ENCODE measurements around the gene LRIG1. TPM values are rescaled to one million over a fixed set of nuclear protein-coding genes. Genes with fewer than 3 reads are reported as not detected.
A peak's percentile ranks its signal among the peaks of the same experiment; 100 is the strongest.

Gene LRIG1
- total RNA-seq, 4 donors from 2014 or later: 48.6 to 58.6 (median 52.5) TPM

GRCh38 chr3:66392966-66393332 is 107.9 kb downstream of the LRIG1 start:
- Histone ChIP-seq H3K27ac (peak overlapping the region in 3 of 4 donors; percentile 45 to 66 (median 59)), H3K4me3 (no peak overlapping the region), H3K36me3 (peaks cover 0 to 62% (median 0%) of the 10 kb centered on the region in 3 donors), H3K4me1 (peaks cover 0 to 51% (median 4%) of the 10 kb centered on the region in 4 donors), H3K9me3 (peaks cover 0 to 4% (median 0%) of the 10 kb centered on the region in 4 donors), H3K27me3 (no peaks in the 10 kb centered on the region)
- WGBS, 2 donors: 86 to 87% methylated on average over 2 of the region's 2 CpGs
- TF ChIP-seq, protein P1, sequence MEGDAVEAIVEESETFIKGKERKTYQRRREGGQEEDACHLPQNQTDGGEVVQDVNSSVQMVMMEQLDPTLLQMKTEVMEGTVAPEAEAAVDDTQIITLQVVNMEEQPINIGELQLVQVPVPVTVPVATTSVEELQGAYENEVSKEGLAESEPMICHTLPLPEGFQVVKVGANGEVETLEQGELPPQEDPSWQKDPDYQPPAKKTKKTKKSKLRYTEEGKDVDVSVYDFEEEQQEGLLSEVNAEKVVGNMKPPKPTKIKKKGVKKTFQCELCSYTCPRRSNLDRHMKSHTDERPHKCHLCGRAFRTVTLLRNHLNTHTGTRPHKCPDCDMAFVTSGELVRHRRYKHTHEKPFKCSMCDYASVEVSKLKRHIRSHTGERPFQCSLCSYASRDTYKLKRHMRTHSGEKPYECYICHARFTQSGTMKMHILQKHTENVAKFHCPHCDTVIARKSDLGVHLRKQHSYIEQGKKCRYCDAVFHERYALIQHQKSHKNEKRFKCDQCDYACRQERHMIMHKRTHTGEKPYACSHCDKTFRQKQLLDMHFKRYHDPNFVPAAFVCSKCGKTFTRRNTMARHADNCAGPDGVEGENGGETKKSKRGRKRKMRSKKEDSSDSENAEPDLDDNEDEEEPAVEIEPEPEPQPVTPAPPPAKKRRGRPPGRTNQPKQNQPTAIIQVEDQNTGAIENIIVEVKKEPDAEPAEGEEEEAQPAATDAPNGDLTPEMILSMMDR (IDR thresholded peaks at IDR 0.05): no peak
- no peak for TF ChIP-seq POLR2A (IDR thresholded peaks at IDR 0.05)
- no peak for TF ChIP-seq EP300 (IDR thresholded peaks at IDR 0.05)
- no peak for DNase-seq (ENCODE audit: low spot score in 2 of 2)

DNA sequence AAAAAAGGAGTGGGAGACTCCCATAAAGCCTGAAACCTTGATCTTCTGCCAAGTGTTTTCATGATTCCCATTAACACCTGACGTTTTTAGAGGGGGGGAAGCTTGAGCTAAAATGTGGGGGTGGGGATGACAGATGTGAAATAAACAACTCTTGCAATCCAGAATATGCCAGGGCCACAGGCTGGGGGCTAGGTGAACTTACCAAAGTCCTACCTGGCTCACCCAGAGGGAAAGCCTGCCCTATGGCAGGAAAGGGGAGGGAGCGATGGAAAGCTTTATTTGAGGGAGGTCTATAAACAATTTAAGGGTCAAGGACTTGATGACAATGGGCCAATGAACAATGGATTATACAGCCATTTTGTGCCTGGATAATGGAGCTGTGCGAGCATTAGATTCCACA is 108.3 kb downstream of the LRIG1 start:
- H3K4me1 ChIP-seq: peaks cover 0 to 47% (median 4%) of the 10 kb centered on the region in 4 donors
- peak overlapping the region in 1 of 4 donors; percentile 66 for H3K27ac ChIP-seq
- no peaks in the 10 kb centered on the region for H3K27me3 ChIP-seq
- DNase-seq (ENCODE audit: low spot score in 2 of 2): no peak
- H3K9me3 ChIP-seq: peaks cover 0 to 4% (median 0%) of the 10 kb centered on the region in 4 donors
- H3K36me3 ChIP-seq: peaks cover 0 to 60% (median 0%) of the 10 kb centered on the region in 3 donors
- H3K4me3 ChIP-seq: no peak overlapping the region
- WGBS, 2 donors: 73 to 92% methylated on average over 3 of the region's 3 CpGs
- no peak for TF ChIP-seq EP300 (IDR thresholded peaks at IDR 0.05)
- TF ChIP-seq POLR2A (IDR thresholded peaks at IDR 0.05): no peak
- TF ChIP-seq, protein P1 (IDR thresholded peaks at IDR 0.05): no peak

- H3K36me3 ChIP-seq: peaks cover 0 to 57% (median 2%) of the 10 kb centered on the region in 3 donors
- H3K4me3 ChIP-seq: no peak overlapping the region
- TF ChIP-seq POLR2A (IDR thresholded peaks at IDR 0.05) (no peak), EP300 (IDR thresholded peaks at IDR 0.05) (no peak)
- TF ChIP-seq, protein P1 (IDR thresholded peaks at IDR 0.05): no peak
- H3K27me3 ChIP-seq: no peaks in the 10 kb centered on the region
- no peak for DNase-seq (ENCODE audit: low spot score in 2 of 2)
- H3K9me3 ChIP-seq: peaks cover 0 to 4% (median 0%) of the 10 kb centered on the region in 4 donors
- no peak overlapping the region for H3K27ac ChIP-seq
- H3K4me1 ChIP-seq: peaks cover 0 to 33% (median 9%) of the 10 kb centered on the region in 4 donors
Measured at GRCh38 chr3:66390013-66390412, 110.8 kb downstream of the LRIG1 start.

DNA sequence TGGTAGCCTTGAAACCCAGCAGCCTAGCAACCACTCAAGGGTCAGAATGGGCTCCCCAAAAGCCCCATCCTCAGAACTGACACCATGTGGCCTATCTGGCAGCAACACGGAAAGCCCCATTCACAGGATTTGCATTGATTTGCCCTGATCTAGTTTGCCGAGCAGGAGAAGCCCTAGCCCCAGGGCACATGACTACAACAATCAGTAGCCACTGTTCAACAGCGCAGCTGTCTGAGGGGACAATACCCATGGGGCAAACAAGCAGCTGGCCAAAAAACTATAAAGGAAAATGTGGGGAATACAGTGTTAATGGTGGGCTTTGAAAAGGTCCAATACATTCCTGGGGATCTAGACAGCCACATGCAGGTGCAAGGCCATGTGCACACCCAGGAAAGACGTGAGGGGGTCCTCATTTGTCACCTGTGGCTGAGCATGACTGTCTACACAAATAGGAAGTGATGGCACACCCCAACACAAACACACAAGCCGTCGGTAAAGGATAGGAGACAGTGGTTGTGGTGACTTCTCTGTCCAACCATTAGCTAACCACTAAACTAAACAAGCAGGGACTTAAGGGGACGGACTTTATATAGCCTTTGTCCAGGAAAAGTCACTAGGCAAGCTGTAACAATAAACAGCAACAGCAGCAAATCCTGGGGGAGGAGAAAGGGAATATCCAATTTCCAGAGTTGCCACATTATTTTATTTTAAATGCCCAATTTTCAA is 113.7 kb downstream of the LRIG1 start:
- H3K36me3 ChIP-seq: peaks cover 3 to 76% (median 9%) of the 10 kb centered on the region in 3 donors
- peaks cover 0 to 11% (median 2%) of the 10 kb centered on the region in 4 donors for H3K4me1 ChIP-seq
- H3K27ac ChIP-seq: peak overlapping the region in 1 of 4 donors; percentile 4
- H3K4me3 ChIP-seq: no peak overlapping the region
- no peaks in the 10 kb centered on the region for H3K27me3 ChIP-seq
- no peak for DNase-seq (ENCODE audit: low spot score in 2 of 2)
- TF ChIP-seq, protein P1 (IDR thresholded peaks at IDR 0.05): no peak
- TF ChIP-seq POLR2A (IDR thresholded peaks at IDR 0.05) (no peak), EP300 (IDR thresholded peaks at IDR 0.05) (no peak)
- peaks cover 0 to 4% (median 0%) of the 10 kb centered on the region in 4 donors for H3K9me3 ChIP-seq
- WGBS, 2 donors: 63 to 68% methylated on average over 7 of the region's 7 CpGs

Data from tibial nerve (tissue), 4 donors.